ENCODE data around the gene PCYOX1L. TPM values are rescaled to one million over a fixed set of nuclear protein-coding genes. Genes with fewer than 3 reads are reported as not detected.

PCYOX1L gene
- total RNA-seq, 1 experiment from 2014 or later, result 8.3 TPM

DNA sequence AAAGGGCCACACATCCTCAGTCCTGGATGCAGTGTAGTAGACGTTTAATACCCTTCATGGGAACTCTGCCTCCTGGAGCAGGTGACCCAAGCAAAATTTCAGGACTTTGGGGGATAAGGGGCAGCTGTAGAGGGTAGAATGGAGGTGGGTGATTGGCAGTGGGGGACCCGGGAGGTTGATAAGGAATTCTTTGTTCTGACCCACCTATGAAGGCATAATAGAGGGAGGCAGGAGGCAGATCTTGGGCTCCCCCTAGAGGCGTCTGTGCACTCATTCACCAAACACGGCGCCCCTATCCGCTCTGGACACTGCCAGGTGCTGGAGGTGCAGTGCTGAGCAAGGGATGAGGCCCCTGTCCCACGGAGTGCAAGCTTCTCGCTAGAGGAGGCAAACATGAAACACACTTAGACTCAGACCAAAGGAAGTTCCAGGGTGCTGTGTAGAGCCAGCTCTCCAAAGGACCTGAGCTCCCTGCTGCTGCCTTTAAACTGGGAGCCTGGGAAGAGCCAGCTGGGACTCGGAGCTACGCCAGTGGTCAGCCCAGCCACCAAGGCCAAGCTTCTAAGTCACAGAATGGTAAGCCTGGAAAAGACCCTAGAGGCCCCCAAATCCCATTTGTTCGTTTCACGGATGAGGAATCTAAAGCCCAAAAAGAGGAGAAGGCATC, 13.6 kb downstream of the PCYOX1L start:
- no peaks in the 10 kb centered on the region for H3K27me3 ChIP-seq (ENCODE audit: insufficient read depth, low read depth)
- H3K4me1 ChIP-seq (replicated peaks; ENCODE audit: insufficient read depth), result no peaks in the 10 kb centered on the region
- no peaks in the 10 kb centered on the region for H3K79me2 ChIP-seq (ENCODE audit: low read depth)
- H3F3A ChIP-seq (ENCODE audit: insufficient read depth, low read depth), result peaks cover 3% of the 10 kb centered on the region; the same call in 1 of the 2 replicates
- no peak overlapping the region for H3K27ac ChIP-seq
- no TSS peak for BruUV-seq (replicated peaks)
- ChIA-PET POLR2A (ENCODE audit: unreplicated experiment) (no interaction called here), CTCF (interaction anchor here (0.6 to 1.3 kb wide), 6 partner anchors 8 to 594 kb away, joined by 3 to 7 read pairs (median 6); partner anchors contain the start of gene PCYOX1L)
- H3K9me3 ChIP-seq (ENCODE audit: insufficient read depth, low read depth), result no peaks in the 10 kb centered on the region
- no peak for TF ChIP-seq EZH2 (IDR thresholded peaks at IDR 0.05; ENCODE audit: low read depth)
- TF ChIP-seq, protein P1, sequence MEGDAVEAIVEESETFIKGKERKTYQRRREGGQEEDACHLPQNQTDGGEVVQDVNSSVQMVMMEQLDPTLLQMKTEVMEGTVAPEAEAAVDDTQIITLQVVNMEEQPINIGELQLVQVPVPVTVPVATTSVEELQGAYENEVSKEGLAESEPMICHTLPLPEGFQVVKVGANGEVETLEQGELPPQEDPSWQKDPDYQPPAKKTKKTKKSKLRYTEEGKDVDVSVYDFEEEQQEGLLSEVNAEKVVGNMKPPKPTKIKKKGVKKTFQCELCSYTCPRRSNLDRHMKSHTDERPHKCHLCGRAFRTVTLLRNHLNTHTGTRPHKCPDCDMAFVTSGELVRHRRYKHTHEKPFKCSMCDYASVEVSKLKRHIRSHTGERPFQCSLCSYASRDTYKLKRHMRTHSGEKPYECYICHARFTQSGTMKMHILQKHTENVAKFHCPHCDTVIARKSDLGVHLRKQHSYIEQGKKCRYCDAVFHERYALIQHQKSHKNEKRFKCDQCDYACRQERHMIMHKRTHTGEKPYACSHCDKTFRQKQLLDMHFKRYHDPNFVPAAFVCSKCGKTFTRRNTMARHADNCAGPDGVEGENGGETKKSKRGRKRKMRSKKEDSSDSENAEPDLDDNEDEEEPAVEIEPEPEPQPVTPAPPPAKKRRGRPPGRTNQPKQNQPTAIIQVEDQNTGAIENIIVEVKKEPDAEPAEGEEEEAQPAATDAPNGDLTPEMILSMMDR (conservative IDR thresholded peaks at IDR 0.05), result peak; percentile 79
- H4K20me1 ChIP-seq (ENCODE audit: insufficient read depth), result no peaks in the 10 kb centered on the region
- H3K4me2 ChIP-seq, result no peak overlapping the region
- intact Hi-C loops (cut with micrococcal nuclease; ENCODE audit: unreplicated experiment), result loop anchor here (1.0 to 2.0 kb wide), 2 partner anchors 54 to 637 kb away; no protein-coding TSS in a partner anchor
- H3K9me2 ChIP-seq (ENCODE audit: insufficient read depth), result no peaks in the 10 kb centered on the region
- no peaks in the 10 kb centered on the region for H3K36me3 ChIP-seq (ENCODE audit: low read depth)
- DNase-seq, result peak; percentile 41 to 70
- no peak overlapping the region for H2AFZ ChIP-seq
- H3K4me3 ChIP-seq, result no peak overlapping the region

DNA sequence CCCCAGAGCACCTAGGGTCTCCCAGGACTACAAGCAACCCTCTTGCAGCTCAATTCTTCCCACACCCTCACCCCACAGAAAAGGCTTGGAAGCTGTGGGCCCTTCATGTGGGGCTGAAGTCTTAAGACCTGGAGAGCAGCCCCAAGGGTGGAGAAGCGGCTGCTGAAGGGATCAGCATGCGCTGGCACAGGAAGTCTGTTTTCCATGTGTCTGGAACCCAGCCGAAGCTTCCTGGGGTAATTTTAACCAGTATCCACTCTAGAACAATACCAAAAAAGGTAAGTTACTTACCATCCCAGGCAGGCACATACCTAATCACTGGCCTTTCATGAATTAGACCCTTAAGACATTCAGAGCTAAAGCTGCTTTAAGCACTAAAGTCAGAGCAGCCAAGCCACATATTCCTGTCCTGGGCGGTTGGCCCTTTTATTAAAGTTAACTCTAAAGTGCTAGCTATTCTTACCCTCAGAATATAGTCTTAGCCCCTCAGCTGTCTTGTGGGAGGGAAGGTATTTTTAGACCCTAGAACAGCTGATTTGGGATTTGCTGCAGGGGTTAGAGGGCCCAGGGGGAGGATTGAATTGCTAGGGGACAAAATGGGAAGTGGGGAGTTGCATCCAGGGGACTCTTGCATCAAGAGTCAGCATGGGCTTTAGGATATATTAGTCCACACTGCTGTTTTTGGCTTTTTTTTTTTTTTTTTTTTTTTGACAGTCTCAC, 14.4 kb downstream of the PCYOX1L start:
- Histone ChIP-seq H3K27ac (no peak overlapping the region), H3K4me1 (replicated peaks; ENCODE audit: insufficient read depth) (no peaks in the 10 kb centered on the region), H4K20me1 (ENCODE audit: insufficient read depth) (no peaks in the 10 kb centered on the region), H3K9me2 (ENCODE audit: insufficient read depth) (no peaks in the 10 kb centered on the region), H3K36me3 (ENCODE audit: low read depth) (no peaks in the 10 kb centered on the region), H3K79me2 (ENCODE audit: low read depth) (no peaks in the 10 kb centered on the region), H3K4me2 (no peak overlapping the region), H2AFZ (no peak overlapping the region), H3K27me3 (ENCODE audit: insufficient read depth, low read depth) (no peaks in the 10 kb centered on the region), H3F3A (ENCODE audit: insufficient read depth, low read depth) (peaks cover 3% of the 10 kb centered on the region; the same call in 1 of the 2 replicates), H3K4me3 (no peak overlapping the region), H3K9me3 (ENCODE audit: insufficient read depth, low read depth) (no peaks in the 10 kb centered on the region)
- BruUV-seq (replicated peaks), result no TSS peak
- intact Hi-C loops (cut with micrococcal nuclease; ENCODE audit: unreplicated experiment), result no loop called here
- TF ChIP-seq, protein P1 (conservative IDR thresholded peaks at IDR 0.05), result no peak
- ChIA-PET CTCF (interaction anchor here (0.6 to 1.3 kb wide), 7 partner anchors 7 to 593 kb away, joined by 3 to 7 read pairs (median 5); partner anchors contain the start of gene PCYOX1L), POLR2A (ENCODE audit: unreplicated experiment) (interaction anchor here (0.7 kb wide), 2 partner anchors 10 to 644 kb away, joined by 3 to 44 read pairs; no protein-coding TSS in a partner anchor)
- DNase-seq, result no peak

DNA sequence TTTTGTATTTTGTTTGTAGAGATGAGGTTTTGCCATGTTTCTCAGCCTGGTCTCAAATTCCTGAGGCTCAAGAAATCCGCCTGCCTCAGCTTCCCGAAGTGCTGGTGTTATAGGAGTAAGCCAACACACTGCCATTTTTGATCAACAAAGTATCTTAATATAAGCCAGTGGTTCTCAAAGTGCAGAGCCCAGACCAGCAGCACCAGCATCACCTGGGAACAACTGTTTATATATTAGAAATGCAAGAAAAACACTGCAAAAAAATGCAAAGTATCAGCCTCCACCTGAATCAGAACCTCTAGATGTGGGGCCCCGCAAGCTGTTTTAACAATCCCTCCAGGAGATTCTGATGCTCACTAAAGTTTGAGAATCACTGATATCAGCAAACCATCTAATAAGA, 15.1 kb downstream of the PCYOX1L start:
- Histone ChIP-seq H3K79me2 (ENCODE audit: low read depth) (no peaks in the 10 kb centered on the region), H3K27me3 (ENCODE audit: insufficient read depth, low read depth) (no peaks in the 10 kb centered on the region), H3K4me2 (no peak overlapping the region), H2AFZ (no peak overlapping the region), H3K9me3 (ENCODE audit: insufficient read depth, low read depth) (no peaks in the 10 kb centered on the region), H3K36me3 (ENCODE audit: low read depth) (no peaks in the 10 kb centered on the region), H4K20me1 (ENCODE audit: insufficient read depth) (no peaks in the 10 kb centered on the region), H3F3A (ENCODE audit: insufficient read depth, low read depth) (peaks cover 3% of the 10 kb centered on the region; the same call in 1 of the 2 replicates), H3K4me3 (no peak overlapping the region), H3K9me2 (ENCODE audit: insufficient read depth) (no peaks in the 10 kb centered on the region), H3K4me1 (replicated peaks; ENCODE audit: insufficient read depth) (no peaks in the 10 kb centered on the region), H3K27ac (no peak overlapping the region)
- TF ChIP-seq, protein P1 (conservative IDR thresholded peaks at IDR 0.05), result no peak
- TF ChIP-seq EZH2 (IDR thresholded peaks at IDR 0.05; ENCODE audit: low read depth), result no peak
- intact Hi-C loops (cut with micrococcal nuclease; ENCODE audit: unreplicated experiment), result no loop called here
- POLR2A ChIA-PET (ENCODE audit: unreplicated experiment), result interaction anchor here (0.7 kb wide), 1 partner anchor 94 kb away, joined by 3 read pairs; no protein-coding TSS in a partner anchor
- CTCF ChIA-PET, result interaction anchor here (1.3 kb wide), 1 partner anchor 61 kb away, joined by 3 read pairs; no protein-coding TSS in a partner anchor
- BruUV-seq (replicated peaks), result no TSS peak
- no peak for DNase-seq

All from PC-9 (cell line).